ENCODE measurements around the gene SPATA32.

SPATA32 gene

GRCh38 chr17:45283711-45284110 is 21.8 kb upstream of the SPATA32 start:
- Histone ChIP-seq H3K9me2 (replicated peaks; ENCODE audit: insufficient read depth, low read length) (no peaks in the 10 kb centered on the region), H3K36me3 (replicated peaks; ENCODE audit: insufficient read depth, low read length) (no peaks in the 10 kb centered on the region; the same call in 1 of the 2 replicates), H2AFZ (ENCODE audit: low read length) (no peak overlapping the region), H3K27me3 (replicated peaks; ENCODE audit: insufficient read depth, low read length) (no peaks in the 10 kb centered on the region), H3K27ac (ENCODE audit: low read length) (no peak overlapping the region), H3K4me1 (ENCODE audit: low read length) (no peaks in the 10 kb centered on the region), H3K79me2 (ENCODE audit: low read length) (no peaks in the 10 kb centered on the region), H4K20me1 (ENCODE audit: insufficient read depth, low read length) (no peaks in the 10 kb centered on the region), H3K9me3 (replicated peaks; ENCODE audit: insufficient read depth, low read length) (no peaks in the 10 kb centered on the region), H3K9ac (ENCODE audit: low read length) (no peak overlapping the region), H3F3A (ENCODE audit: insufficient read depth, low read length) (no peaks in the 10 kb centered on the region), H3K4me3 (ENCODE audit: low read length) (no peak overlapping the region), H3K4me2 (ENCODE audit: low read depth, low read length) (no peak overlapping the region)
- DNase-seq, result no peak
- TF ChIP-seq EZH2 (optimal IDR thresholded peaks at IDR 0.05; ENCODE audit: low read depth, low read length), result no peak
- TF ChIP-seq, protein P1, sequence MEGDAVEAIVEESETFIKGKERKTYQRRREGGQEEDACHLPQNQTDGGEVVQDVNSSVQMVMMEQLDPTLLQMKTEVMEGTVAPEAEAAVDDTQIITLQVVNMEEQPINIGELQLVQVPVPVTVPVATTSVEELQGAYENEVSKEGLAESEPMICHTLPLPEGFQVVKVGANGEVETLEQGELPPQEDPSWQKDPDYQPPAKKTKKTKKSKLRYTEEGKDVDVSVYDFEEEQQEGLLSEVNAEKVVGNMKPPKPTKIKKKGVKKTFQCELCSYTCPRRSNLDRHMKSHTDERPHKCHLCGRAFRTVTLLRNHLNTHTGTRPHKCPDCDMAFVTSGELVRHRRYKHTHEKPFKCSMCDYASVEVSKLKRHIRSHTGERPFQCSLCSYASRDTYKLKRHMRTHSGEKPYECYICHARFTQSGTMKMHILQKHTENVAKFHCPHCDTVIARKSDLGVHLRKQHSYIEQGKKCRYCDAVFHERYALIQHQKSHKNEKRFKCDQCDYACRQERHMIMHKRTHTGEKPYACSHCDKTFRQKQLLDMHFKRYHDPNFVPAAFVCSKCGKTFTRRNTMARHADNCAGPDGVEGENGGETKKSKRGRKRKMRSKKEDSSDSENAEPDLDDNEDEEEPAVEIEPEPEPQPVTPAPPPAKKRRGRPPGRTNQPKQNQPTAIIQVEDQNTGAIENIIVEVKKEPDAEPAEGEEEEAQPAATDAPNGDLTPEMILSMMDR (IDR thresholded peaks at IDR 0.05; ENCODE audit: low read length), result no peak
- no peak for TF ChIP-seq EZH2phosphoT487 (IDR thresholded peaks at IDR 0.05; ENCODE audit: low read length)

- no peak for DNase-seq
- Histone ChIP-seq H3K4me2 (ENCODE audit: low read depth, low read length) (no peak overlapping the region), H2AFZ (ENCODE audit: low read length) (no peak overlapping the region), H3K4me3 (ENCODE audit: low read length) (no peak overlapping the region), H3K27ac (ENCODE audit: low read length) (no peak overlapping the region), H3K27me3 (replicated peaks; ENCODE audit: insufficient read depth, low read length) (no peaks in the 10 kb centered on the region), H3F3A (ENCODE audit: insufficient read depth, low read length) (peaks cover 5% of the 10 kb centered on the region; the same call in 1 of the 2 replicates), H4K20me1 (ENCODE audit: insufficient read depth, low read length) (no peaks in the 10 kb centered on the region), H3K9ac (ENCODE audit: low read length) (no peak overlapping the region), H3K79me2 (ENCODE audit: low read length) (no peaks in the 10 kb centered on the region), H3K9me3 (replicated peaks; ENCODE audit: insufficient read depth, low read length) (no peaks in the 10 kb centered on the region), H3K4me1 (ENCODE audit: low read length) (no peaks in the 10 kb centered on the region), H3K36me3 (replicated peaks; ENCODE audit: insufficient read depth, low read length) (no peaks in the 10 kb centered on the region; the same call in 1 of the 2 replicates), H3K9me2 (replicated peaks; ENCODE audit: insufficient read depth, low read length) (no peaks in the 10 kb centered on the region)
- TF ChIP-seq EZH2 (optimal IDR thresholded peaks at IDR 0.05; ENCODE audit: low read depth, low read length) (no peak), EZH2phosphoT487 (IDR thresholded peaks at IDR 0.05; ENCODE audit: low read length) (no peak)
- TF ChIP-seq, protein P1 (IDR thresholded peaks at IDR 0.05; ENCODE audit: low read length), result no peak
Observed at GRCh38 chr17:45282683-45283644, 21.1 kb upstream of the SPATA32 start.

- TF ChIP-seq EZH2 (optimal IDR thresholded peaks at IDR 0.05; ENCODE audit: low read depth, low read length), result no peak
- no peak for TF ChIP-seq EZH2phosphoT487 (IDR thresholded peaks at IDR 0.05; ENCODE audit: low read length)
- Histone ChIP-seq H2AFZ (ENCODE audit: low read length) (no peak overlapping the region), H3K4me2 (ENCODE audit: low read depth, low read length) (no peak overlapping the region), H3F3A (ENCODE audit: insufficient read depth, low read length) (peaks cover 7% of the 10 kb centered on the region; the same call in 1 of the 2 replicates), H3K79me2 (ENCODE audit: low read length) (no peaks in the 10 kb centered on the region), H3K4me3 (ENCODE audit: low read length) (no peak overlapping the region), H3K4me1 (ENCODE audit: low read length) (peaks cover 5% of the 10 kb centered on the region; the same call in 1 of the 2 replicates), H3K9ac (ENCODE audit: low read length) (no peak overlapping the region), H3K9me3 (replicated peaks; ENCODE audit: insufficient read depth, low read length) (no peaks in the 10 kb centered on the region), H3K27me3 (replicated peaks; ENCODE audit: insufficient read depth, low read length) (no peaks in the 10 kb centered on the region), H3K27ac (ENCODE audit: low read length) (no peak overlapping the region), H4K20me1 (ENCODE audit: insufficient read depth, low read length) (no peaks in the 10 kb centered on the region), H3K36me3 (replicated peaks; ENCODE audit: insufficient read depth, low read length) (no peaks in the 10 kb centered on the region), H3K9me2 (replicated peaks; ENCODE audit: insufficient read depth, low read length) (no peaks in the 10 kb centered on the region)
- DNase-seq, result no peak
Observed at GRCh38 chr17:45279898-45280297, 18.0 kb upstream of the SPATA32 start.
